ENCODE data around the gene DNAJC7. TPM values are rescaled to one million over a fixed set of nuclear protein-coding genes. Genes with fewer than 3 reads are reported as not detected.
A peak's percentile ranks its signal among the peaks of the same experiment; 100 is the strongest.

DNAJC7 gene
- total and polyA plus RNA-seq, 8 donors: 12.3 to 161 (median 70.6) TPM

- DNase-seq: no peak
- intact Hi-C loops (cut with DNase I; ENCODE audit: low total_unique reads): no loop called here
- H3K9me3 ChIP-seq: no peaks in the 10 kb centered on the region
Measured at GRCh38 chr17:42049834-42050392, 32.7 kb upstream of the DNAJC7 start.

DNA sequence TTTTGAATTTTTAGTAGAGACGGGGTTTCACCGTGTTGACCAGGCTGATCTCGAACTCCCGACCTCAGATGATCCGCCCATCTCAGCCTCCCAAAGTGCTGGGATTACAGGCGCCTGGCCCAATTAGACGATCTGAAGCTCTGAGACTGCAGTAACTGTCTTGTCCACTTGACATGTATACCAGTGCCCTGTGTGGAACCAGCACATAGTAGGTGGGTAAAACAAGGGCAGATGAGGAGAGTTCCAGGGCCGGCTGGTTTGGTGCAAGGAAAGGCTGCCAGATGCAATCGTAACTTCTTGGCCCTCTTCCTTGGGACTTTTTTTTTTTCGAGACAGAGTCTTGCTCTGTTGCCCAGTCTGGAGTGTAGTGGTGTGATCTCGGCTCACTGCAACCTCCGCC is 30.1 kb upstream of the DNAJC7 start:
- no peak for DNase-seq
- intact Hi-C loops (cut with DNase I; ENCODE audit: low total_unique reads): no loop called here
- no peak overlapping the region for H3K4me3 ChIP-seq
- TF ChIP-seq EP300 (IDR thresholded peaks at IDR 0.05) (no peak), POLR2A (IDR thresholded peaks at IDR 0.05) (no peak), POLR2AphosphoS5 (IDR thresholded peaks at IDR 0.05) (no peak)
- TF ChIP-seq, protein P1, sequence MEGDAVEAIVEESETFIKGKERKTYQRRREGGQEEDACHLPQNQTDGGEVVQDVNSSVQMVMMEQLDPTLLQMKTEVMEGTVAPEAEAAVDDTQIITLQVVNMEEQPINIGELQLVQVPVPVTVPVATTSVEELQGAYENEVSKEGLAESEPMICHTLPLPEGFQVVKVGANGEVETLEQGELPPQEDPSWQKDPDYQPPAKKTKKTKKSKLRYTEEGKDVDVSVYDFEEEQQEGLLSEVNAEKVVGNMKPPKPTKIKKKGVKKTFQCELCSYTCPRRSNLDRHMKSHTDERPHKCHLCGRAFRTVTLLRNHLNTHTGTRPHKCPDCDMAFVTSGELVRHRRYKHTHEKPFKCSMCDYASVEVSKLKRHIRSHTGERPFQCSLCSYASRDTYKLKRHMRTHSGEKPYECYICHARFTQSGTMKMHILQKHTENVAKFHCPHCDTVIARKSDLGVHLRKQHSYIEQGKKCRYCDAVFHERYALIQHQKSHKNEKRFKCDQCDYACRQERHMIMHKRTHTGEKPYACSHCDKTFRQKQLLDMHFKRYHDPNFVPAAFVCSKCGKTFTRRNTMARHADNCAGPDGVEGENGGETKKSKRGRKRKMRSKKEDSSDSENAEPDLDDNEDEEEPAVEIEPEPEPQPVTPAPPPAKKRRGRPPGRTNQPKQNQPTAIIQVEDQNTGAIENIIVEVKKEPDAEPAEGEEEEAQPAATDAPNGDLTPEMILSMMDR (IDR thresholded peaks at IDR 0.05): no peak
- peaks cover 0 to 7% (median 3%) of the 10 kb centered on the region in 4 donors for H3K36me3 ChIP-seq
- H3K27me3 ChIP-seq: peaks cover 0 to under 1% (median 0%) of the 10 kb centered on the region in 3 donors
- H3K27ac ChIP-seq: no peak overlapping the region
- 86 to 89% (median 87%) methylated on average over 12 of the region's 12 CpGs for WGBS, 5 donors
- H3K9me3 ChIP-seq: no peaks in the 10 kb centered on the region
- H3K4me1 ChIP-seq: peaks cover 10 to 13% (median 12%) of the 10 kb centered on the region in 4 donors

More at GRCh38 chr17:42049834-42050392, 32.7 kb upstream of the DNAJC7 start:
- peak overlapping the region; percentile 62 to 82 (median 70) for H3K4me3 ChIP-seq
- H3K4me1 ChIP-seq: peaks cover 10 to 13% (median 12%) of the 10 kb centered on the region in 4 donors
- no peak for TF ChIP-seq POLR2A (IDR thresholded peaks at IDR 0.05)
- TF ChIP-seq POLR2AphosphoS5 (IDR thresholded peaks at IDR 0.05): no peak
- TF ChIP-seq, protein P1 (IDR thresholded peaks at IDR 0.05): no peak
- no peak for TF ChIP-seq EP300 (IDR thresholded peaks at IDR 0.05)
- 0 to 2% (median 1%) methylated on average over 1 to 7 of the region's 7 CpGs for WGBS, 5 donors
- H3K27ac ChIP-seq: peak overlapping the region; percentile 29 to 64 (median 50)
- H3K36me3 ChIP-seq: no peaks in the 10 kb centered on the region
- peaks cover 0 to 27% (median 17%) of the 10 kb centered on the region in 3 donors for H3K27me3 ChIP-seq

DNA sequence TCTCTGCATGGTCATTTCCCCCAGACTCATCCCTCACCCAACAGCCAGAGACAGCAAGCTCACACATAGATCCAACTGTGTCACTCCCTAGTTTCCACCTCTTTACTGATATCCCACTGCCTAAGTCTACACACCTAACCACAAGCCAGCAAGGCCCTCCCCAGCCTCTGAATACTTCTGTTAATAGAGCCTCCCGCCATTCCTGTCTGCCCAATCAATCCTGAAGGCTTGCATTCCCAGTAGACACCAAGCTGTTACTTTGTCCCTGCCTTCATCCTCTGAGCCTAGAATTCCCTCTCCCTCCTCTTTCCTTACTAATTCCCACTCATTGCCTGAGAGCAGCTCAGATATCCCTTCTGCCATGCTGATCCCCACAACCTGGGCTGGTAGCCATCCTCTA is 28.5 kb upstream of the DNAJC7 start:
- peaks cover 0 to 7% (median 3%) of the 10 kb centered on the region in 4 donors for H3K36me3 ChIP-seq
- H3K27ac ChIP-seq: no peak overlapping the region
- no peaks in the 10 kb centered on the region for H3K9me3 ChIP-seq
- no peaks in the 10 kb centered on the region for H3K27me3 ChIP-seq
- 71 to 100% (median 82%) methylated on average over 1 of the region's 1 CpG for WGBS, 5 donors
- no peak overlapping the region for H3K4me3 ChIP-seq
- TF ChIP-seq EP300 (IDR thresholded peaks at IDR 0.05) (no peak), POLR2A (IDR thresholded peaks at IDR 0.05) (no peak), POLR2AphosphoS5 (IDR thresholded peaks at IDR 0.05) (no peak)
- TF ChIP-seq, protein P1 (IDR thresholded peaks at IDR 0.05): no peak
- intact Hi-C loops (cut with DNase I; ENCODE audit: low total_unique reads): no loop called here
- no peak for DNase-seq
- H3K4me1 ChIP-seq: peaks cover 1 to 8% (median 7%) of the 10 kb centered on the region in 4 donors

DNA sequence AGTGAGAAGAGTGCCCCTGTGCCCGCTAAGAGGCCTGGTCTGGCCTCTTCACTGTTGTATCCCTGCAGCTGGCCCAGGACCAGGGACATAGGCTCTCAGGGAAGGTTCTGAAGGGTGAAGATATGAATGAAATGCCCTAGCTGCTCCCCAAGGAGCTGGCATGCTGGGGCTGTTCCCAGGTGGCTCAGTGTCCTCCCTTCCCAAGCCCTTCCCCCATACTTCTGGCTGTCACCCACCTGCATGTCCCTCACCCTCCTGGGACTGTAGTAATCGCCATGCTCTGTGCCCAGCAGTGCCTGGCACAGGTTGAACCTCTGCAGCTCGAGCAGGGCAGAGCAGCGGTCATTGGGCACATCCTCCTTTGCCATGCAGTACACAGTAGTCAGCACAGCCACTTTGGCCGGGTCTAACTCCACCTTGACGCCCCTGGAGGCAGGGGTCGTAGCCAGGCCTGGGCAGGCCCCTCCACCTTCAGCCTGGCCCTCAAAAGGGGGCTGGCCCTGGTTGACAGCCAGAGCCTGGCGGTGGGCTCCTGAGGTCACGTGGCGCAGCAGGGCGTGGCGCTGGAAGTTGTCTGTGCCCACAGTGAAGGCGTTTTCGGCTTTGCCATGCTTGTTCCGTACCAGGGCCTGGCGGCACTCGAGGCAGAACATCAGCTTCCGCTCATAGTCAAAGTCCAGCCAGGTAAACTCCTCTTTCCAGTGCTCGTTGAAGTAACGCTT is 25.5 kb upstream of the DNAJC7 start:
- Histone ChIP-seq H3K36me3 (peaks cover 0 to 7% (median 3%) of the 10 kb centered on the region in 4 donors), H3K4me1 (peaks cover 0 to 11% (median 7%) of the 10 kb centered on the region in 4 donors), H3K27ac (no peak overlapping the region), H3K27me3 (peaks cover 0 to 19% (median 9%) of the 10 kb centered on the region in 3 donors), H3K9me3 (no peaks in the 10 kb centered on the region), H3K4me3 (no peak overlapping the region)
- WGBS, 5 donors: 86 to 91% (median 88%) methylated on average over 13 to 20 of the region's 20 CpGs
- TF ChIP-seq POLR2AphosphoS5 (IDR thresholded peaks at IDR 0.05): no peak
- TF ChIP-seq, protein P1 (IDR thresholded peaks at IDR 0.05): no peak
- no peak for TF ChIP-seq POLR2A (IDR thresholded peaks at IDR 0.05)
- no peak for TF ChIP-seq EP300 (IDR thresholded peaks at IDR 0.05)
- intact Hi-C loops (cut with DNase I; ENCODE audit: low total_unique reads): no loop called here
- no peak for DNase-seq

Data from stomach (tissue), 9 donors.